Psoas muscle (tissue), 8 donors: ENCODE measurements around the gene BCL7B. TPM values are rescaled to one million over a fixed set of nuclear protein-coding genes. Genes with fewer than 3 reads are reported as not detected.

Experiments
- ATAC-seq, 4 donors: fragments of 200-7000 bp; cut with Tn5 transposase; one replicate each; pipeline ENCODE4 v1.9.1; 2020; ENCODE audit warnings: moderate library complexity in 3 of 4, mild to moderate bottlenecking in 2 of 4
- DNase-seq, 2 donors: peaks; one replicate each; pipeline ENCODE4 v3.0.0-alpha.2; 2020
- H3K27ac ChIP-seq: fragments of 200-600 bp; one replicate; pipeline ENCODE4 v1.8.0; 2022
- H3K27me3 ChIP-seq, 3 donors: fragments of 200-600 bp in 1 of 3; one replicate each; pipeline versions ENCODE4 v1.6.1 to v1.8.0; 2013 to 2022; ENCODE audit warnings: low read length in 2 of 3, mild to moderate bottlenecking in 2 of 3, moderate library complexity in 1 of 3; ENCODE audit not compliant: insufficient read depth in 3 of 3
- H3K36me3 ChIP-seq, 2 donors: fragments of 200-600 bp in 1 of 2; one replicate each; pipeline versions ENCODE4 v1.6.1 to v1.8.0; 2013 to 2022; ENCODE audit warnings: low read depth in 1 of 2, mild to moderate bottlenecking in 1 of 2, moderate library complexity in 1 of 2; ENCODE audit not compliant: insufficient read depth in 1 of 2
- H3K4me1 ChIP-seq: fragments of 200-600 bp; one replicate; pipeline ENCODE4 v1.8.0; 2022
- H3K4me3 ChIP-seq: fragments of 200-600 bp; one replicate; pipeline ENCODE4 v1.8.0; 2022; ENCODE audit warnings: mild to moderate bottlenecking
- H3K9me3 ChIP-seq: fragments of 200-600 bp; one replicate; pipeline ENCODE4 v1.8.0; 2022
- WGBS, 3 donors: extraction: QIAGEN DNeasy Blood & Tissue Kit; methylation state at CpG; one replicate each; pipeline versions ENCODE4 v1.1.6 to v1.1.7; 2013; 5-methylcytosine and 5-hydroxymethylcytosine counted together
- intact Hi-C, 2 donors: fragments of 100-400 bp; cut with DNase I; formaldehyde crosslinking; loops; one replicate each; pipeline versions ENCODE4 v1.11.0 to v1.14.2; 2022
- long read RNA-seq, 2 donors: library from polyadenylated mRNA; unstranded; transcript quantifications; one replicate each; pipeline ENCODE4 v2.0.0, GENCODE V29; 2021
- polyA plus RNA-seq, 3 donors: library from polyadenylated mRNA; stranded (reverse); fragments of 200-250 nt; gene quantifications; one replicate each; pipeline ENCODE4 v1.2.3, GENCODE V29; 2013
- total RNA-seq, 4 donors: library from RNA; stranded (reverse); fragmentation: NEBNext Ultra II Directional in 2 of 4; extraction: Animal tissue kit (Norgen Biotek cat#: 25700) in 2 of 4; gene quantifications; one replicate each; pipeline versions ENCODE4 v1.2.1 to v1.2.4, GENCODE V29; 2021 to 2023
- TF ChIP-seq, protein P1 (sequence below): fragments of 200-600 bp; IDR thresholded peaks from one replicate; pipeline ENCODE4 v1.8.0; 2022; ENCODE audit warnings: antibody characterized with exemption
- donor health status: healthy with polysubstance abuse.
- donor health status: DM: no; HTN: no; CAD: no; lungs with moderate emphysema.
- donor health status: Bipolar disorder and iron deficiency.
- donor health status: healthy.
- donor health status: DM: yes; HTN: yes; CAD: no.
- donor health status: DM: no; HTN: no; CAD: no.
- donor health status: DM: no; HTN: no; CAD: no.
- donor health status: DM: yes; HTN: yes; CAD: no.

The BCL7B gene
- 10 to 100 TPM; 55.8 to 96.5 (median 88.1) TPM for total RNA-seq
- 100 to 1,000 TPM in 2 of 3 donors, 10 to 100 TPM in 1; 88.7 to 130 (median 105) TPM for polyA plus RNA-seq
- long read RNA-seq, donor 1, transcript BCL7B-206 (7 exons, 985 nt) = minor isoform, 6 of 81 reads
- long read RNA-seq, donor 1, transcript BCL7B-201 (6 exons, 1,975 nt) = major isoform, 65 of 81 reads
- long read RNA-seq, donor 1, partial matches to known transcripts = 3 of 81 reads
- long read RNA-seq, donor 1, other reads (novel, unspliced or antisense) = 1 of 81 reads
- long read RNA-seq, donor 2, transcript BCL7B-210 (6 exons, 1,638 nt) = minor isoform, 5 of 182 reads
- long read RNA-seq, donor 2, transcript BCL7B-206 (7 exons, 985 nt) = minor isoform, 5 of 182 reads
- long read RNA-seq, donor 2, transcript BCL7B-201 (6 exons, 1,975 nt) = major isoform, 152 of 182 reads
- long read RNA-seq, donor 2, partial matches to known transcripts = 3 of 182 reads
- long read RNA-seq, donor 2, other reads (novel, unspliced or antisense) = 9 of 182 reads

DNA sequence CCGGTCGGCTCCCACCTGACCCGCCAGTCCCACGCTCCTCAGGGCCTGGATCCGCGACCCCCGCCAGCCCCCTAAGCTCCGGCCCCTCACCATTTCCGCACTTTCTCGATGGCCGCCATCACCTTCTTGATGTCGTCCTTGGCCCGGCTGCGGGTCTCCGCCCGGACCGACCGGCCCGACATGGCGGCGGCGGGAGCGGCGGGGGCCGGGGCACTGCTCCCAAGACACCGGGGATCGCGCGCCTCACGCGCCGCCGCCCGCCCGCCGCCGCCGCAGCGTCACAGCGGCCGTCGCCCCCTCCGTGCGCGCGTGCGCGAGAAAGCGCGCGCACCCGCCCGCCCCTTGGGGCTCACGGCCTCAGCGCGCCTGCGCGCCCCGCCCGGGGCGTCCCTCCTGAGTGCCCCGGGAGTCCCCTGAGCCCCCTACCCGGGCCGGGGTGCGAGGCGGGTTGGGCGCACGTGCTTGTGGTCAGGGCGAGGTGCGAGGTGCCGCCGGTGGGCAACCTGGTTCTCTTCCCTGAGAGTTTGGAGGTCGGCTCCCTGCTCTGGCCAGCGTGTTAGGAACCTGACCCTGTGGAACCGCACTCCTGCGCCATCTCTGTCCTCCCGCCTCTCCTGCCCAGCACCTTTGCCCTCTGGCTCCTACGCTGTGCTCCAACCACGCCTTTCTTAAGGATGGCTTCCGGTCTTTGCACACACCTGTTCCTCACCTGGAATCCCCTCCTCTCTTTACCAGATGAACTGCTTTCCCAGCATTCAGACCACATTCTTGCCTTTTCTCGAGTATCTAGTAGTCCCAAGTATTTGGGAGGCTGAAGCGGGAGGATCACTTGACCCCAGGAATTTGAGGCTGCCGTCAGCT lies at the start of gene BCL7B:
BCL7B (minus strand) TSS at position 294 of the 861 bp plus-strand sequence; CDS start at position 182, 112 bp downstream.
- WGBS, 3 donors = 5 to 7% (median 5%) methylated on average over 48 to 83 of the region's 83 CpGs
- ATAC-seq (peak; percentile 66 to 74 (median 66)), DNase-seq (peak; percentile 77 to 88)
- Histone ChIP-seq H3K36me3 (peaks cover 2 to 21% of the 10 kb centered on the region in 2 donors), H3K9me3 (no peaks in the 10 kb centered on the region), H3K27ac (peak within 1 kb of the TSS; percentile 98), H3K4me3 (peak within 1 kb of the TSS; percentile 80), H3K4me1 (peaks cover 39% of the 10 kb centered on the region), H3K27me3 (no peaks in the 10 kb centered on the region)
- TF ChIP-seq, protein P1, sequence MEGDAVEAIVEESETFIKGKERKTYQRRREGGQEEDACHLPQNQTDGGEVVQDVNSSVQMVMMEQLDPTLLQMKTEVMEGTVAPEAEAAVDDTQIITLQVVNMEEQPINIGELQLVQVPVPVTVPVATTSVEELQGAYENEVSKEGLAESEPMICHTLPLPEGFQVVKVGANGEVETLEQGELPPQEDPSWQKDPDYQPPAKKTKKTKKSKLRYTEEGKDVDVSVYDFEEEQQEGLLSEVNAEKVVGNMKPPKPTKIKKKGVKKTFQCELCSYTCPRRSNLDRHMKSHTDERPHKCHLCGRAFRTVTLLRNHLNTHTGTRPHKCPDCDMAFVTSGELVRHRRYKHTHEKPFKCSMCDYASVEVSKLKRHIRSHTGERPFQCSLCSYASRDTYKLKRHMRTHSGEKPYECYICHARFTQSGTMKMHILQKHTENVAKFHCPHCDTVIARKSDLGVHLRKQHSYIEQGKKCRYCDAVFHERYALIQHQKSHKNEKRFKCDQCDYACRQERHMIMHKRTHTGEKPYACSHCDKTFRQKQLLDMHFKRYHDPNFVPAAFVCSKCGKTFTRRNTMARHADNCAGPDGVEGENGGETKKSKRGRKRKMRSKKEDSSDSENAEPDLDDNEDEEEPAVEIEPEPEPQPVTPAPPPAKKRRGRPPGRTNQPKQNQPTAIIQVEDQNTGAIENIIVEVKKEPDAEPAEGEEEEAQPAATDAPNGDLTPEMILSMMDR = no peak
- intact Hi-C loops = loop anchor here (1.0 to 5.0 kb wide), 3 partner anchors 21 to 37 kb away; partner anchors contain the start of genes BAZ1B (in 1 of the 2) and TBL2 (in 1 of the 2)

DNA sequence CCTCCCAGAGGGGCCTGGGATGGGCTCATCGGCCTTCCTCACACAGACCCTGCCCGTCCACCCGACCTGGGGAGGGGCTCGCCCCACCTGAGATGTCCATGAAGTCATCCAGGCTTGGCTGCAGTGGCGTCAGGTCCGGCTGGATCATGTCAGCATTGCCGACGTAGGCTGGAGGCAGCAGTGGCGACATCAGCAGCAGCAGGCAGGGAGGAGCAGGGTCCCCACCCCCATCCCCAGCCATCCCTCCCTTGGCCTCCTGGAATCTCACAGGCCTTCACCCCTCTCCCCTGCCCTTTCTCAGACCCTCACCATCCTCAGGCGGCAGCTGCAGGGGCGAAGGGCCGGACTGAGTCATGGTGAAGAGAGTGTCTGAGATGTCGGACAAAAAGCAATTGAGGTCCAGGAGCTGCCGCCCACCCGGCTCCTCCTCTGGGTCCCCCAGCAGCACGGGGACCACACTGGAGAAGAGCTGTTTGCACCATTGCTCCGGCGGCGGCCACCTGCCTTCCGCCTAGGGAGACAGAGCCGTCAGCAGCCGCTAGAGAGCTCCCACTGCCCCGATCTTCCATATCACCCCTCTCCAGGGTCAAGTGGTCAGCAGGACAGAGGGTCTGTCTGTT lies 48.2 kb upstream of the BCL7B start:
- no peaks in the 10 kb centered on the region for H3K9me3 ChIP-seq
- no peak for DNase-seq
- no peak overlapping the region for H3K27ac ChIP-seq
- TF ChIP-seq, protein P1 = no peak
- intact Hi-C loops = loop anchor here (2.0 to 5.0 kb wide), 4 partner anchors 61 to 247 kb away; partner anchors contain the start of gene VPS37D (in 2 of the 2)
- 76 to 84% (median 78%) methylated on average over 23 of the region's 23 CpGs for WGBS, 3 donors
- H3K4me3 ChIP-seq = no peak overlapping the region
- ATAC-seq = no peak
- H3K36me3 ChIP-seq = no peaks in the 10 kb centered on the region
- H3K27me3 ChIP-seq = no peaks in the 10 kb centered on the region
- H3K4me1 ChIP-seq = peaks cover under 1% of the 10 kb centered on the region

DNA sequence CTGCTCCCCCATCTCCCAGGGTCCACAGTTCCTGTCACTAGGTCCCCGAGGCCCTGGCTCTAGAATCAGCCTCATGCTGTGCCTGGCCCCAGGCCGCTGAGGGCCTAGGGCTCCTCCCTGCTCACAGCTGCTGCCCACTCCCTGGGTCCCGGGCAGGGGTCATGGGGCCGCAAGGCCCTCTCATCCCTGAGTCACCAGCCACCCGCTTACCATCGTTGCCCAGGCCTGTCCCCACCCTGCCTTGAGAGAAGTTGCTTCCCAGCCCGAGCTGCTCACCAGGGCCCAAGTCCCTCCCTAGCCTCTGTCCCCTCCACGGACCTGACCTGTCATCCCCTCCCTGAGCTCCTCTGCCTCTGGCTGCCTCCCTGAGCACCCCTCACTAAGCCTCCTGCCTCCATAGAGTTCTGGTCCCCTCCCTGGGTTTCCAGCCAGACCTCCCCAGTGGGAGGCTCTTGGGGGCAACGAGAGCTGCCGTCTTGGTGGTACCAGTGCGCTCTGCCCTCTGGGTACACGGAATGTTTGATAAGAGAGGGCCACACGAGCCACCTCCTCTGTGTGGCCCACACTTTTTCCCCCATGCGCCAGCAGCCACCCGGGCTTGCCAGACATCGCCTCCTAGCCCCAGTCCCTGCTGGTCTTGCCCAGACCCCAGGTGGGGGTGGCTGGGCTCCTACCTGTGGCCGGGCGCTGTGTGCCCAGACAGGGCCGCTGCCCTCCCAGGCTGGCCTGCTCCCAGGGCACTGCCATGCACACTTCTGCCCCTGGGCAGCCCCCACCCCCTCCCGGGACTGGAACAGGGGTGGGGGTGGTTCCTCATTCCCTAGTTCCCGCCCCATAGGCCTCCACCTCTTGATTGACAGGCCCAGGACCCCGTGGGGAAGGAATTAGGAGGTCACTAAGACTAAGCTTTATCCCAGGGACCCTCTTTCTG lies 45.5 kb upstream of the BCL7B start:
- Histone ChIP-seq H3K4me3 (no peak overlapping the region), H3K4me1 (no peaks in the 10 kb centered on the region), H3K27me3 (peaks cover 0 to 3% (median 0%) of the 10 kb centered on the region in 3 donors), H3K9me3 (no peaks in the 10 kb centered on the region), H3K27ac (no peak overlapping the region), H3K36me3 (no peaks in the 10 kb centered on the region)
- DNase-seq = no peak
- 54 to 68% (median 55%) methylated on average over 21 to 22 of the region's 22 CpGs for WGBS, 3 donors
- intact Hi-C loops = no loop called here
- TF ChIP-seq, protein P1 = no peak
- ATAC-seq = peak; percentile 21 to 34 (median 28)
